Breast epithelium (tissue), 4 donors: Measurements from ENCODE around the gene CRY1. TPM values are rescaled to one million over a fixed set of nuclear protein-coding genes. Genes with fewer than 3 reads are reported as not detected.

Experiments used
- DNase-seq, 2 donors: peaks; one replicate each; pipeline ENCODE4 v3.0.0-alpha.2; 2019; ENCODE audit warnings: low spot score in 2 of 2
- H3K27ac ChIP-seq, 2 donors: fragments of 200-600 bp; sonication (generic) in 1 of 2; one replicate each; pipeline ENCODE4 v1.5.1; 2016 to 2019; ENCODE audit warnings: mild to moderate bottlenecking in 1 of 2
- H3K27me3 ChIP-seq, 2 donors: fragments of 200-600 bp; sonication (generic) in 1 of 2; one replicate each; pipeline versions ENCODE4 v1.5.1 to v1.6.0; 2017 to 2019; ENCODE audit warnings: control low read depth in 1 of 2, mild to moderate bottlenecking in 1 of 2
- H3K36me3 ChIP-seq: fragments of 200-600 bp; one replicate; pipeline ENCODE4 v1.5.1; 2019
- H3K4me1 ChIP-seq, 2 donors: fragments of 200-600 bp; sonication (generic); one replicate each; pipeline ENCODE4 v1.5.1; 2016 to 2019; ENCODE audit warnings: control low read depth in 1 of 2
- H3K4me3 ChIP-seq, 3 donors: fragments of 200-600 bp; sonication (generic); 1 replicate in 2 of 3; 2 replicates in 1 of 3; pipeline ENCODE4 v1.5.1; 2016 to 2019; ENCODE audit warnings: mild to moderate bottlenecking in 3 of 3, moderate library complexity in 2 of 3
- H3K9me3 ChIP-seq, 2 donors: fragments of 200-600 bp; sonication (generic) in 1 of 2; one replicate each; pipeline ENCODE4 v1.5.1; 2016 to 2019; ENCODE audit warnings: control low read depth in 1 of 2
- POLR2A ChIP-seq: fragments of 450-650 bp; IDR thresholded peaks from one replicate; pipeline ENCODE4 v1.6.1; 2016; ENCODE audit warnings: antibody characterized with exemption, mild to moderate bottlenecking, moderate library complexity
- POLR2AphosphoS5 ChIP-seq, 3 donors: sonication (generic); formaldehyde crosslinking; IDR thresholded peaks; one replicate each; pipeline ENCODE4 v1.6.1; 2017; ENCODE audit warnings: antibody characterized with exemption in 3 of 3
- intact Hi-C: fragments of 100-400 bp; cut with DNase I; formaldehyde crosslinking; loops from one replicate; pipeline ENCODE4 v1.15.1; 2023; ENCODE audit warnings: low total_unique reads
- total RNA-seq, 3 donors: library from RNA; depleted of rRNA; stranded (reverse); fragments of >200 nt; gene quantifications; one replicate each; pipeline ENCODE4 v1.1.0, GENCODE V29; 2016
- TF ChIP-seq, protein P1 (sequence below), 3 donors: fragments of 450-650 bp; IDR thresholded peaks; one replicate each; pipeline ENCODE4 v1.5.1; 2016 to 2017; ENCODE audit warnings: antibody characterized with exemption in 3 of 3, mild to moderate bottlenecking in 3 of 3, moderate library complexity in 3 of 3

Gene CRY1
- total RNA-seq, 3 donors from 2014 or later, result 24.0 to 81.5 (median 47.5) TPM

DNA sequence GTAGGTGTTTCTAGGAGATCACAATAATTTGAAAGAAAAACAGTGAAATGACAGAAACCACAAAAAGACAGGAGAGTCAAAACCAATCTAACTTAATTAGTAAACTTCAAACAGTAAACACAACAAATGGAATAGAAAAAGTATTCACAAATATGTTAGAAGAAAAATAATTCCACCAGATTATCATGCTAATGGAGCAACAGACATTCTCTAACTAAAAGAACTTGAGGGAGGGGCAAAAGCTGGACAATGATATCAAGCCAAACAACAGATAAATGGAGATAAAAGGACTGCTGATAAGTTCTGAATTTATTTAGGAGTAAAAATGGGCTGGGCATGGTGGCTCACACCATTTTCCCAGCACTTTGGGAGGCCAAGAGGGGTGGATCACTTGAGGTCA, 28.7 kb downstream of the CRY1 start:
- TF ChIP-seq POLR2A, result no peak
- no peak for TF ChIP-seq POLR2AphosphoS5 (IDR thresholded peaks at IDR 0.05)
- TF ChIP-seq, protein P1, sequence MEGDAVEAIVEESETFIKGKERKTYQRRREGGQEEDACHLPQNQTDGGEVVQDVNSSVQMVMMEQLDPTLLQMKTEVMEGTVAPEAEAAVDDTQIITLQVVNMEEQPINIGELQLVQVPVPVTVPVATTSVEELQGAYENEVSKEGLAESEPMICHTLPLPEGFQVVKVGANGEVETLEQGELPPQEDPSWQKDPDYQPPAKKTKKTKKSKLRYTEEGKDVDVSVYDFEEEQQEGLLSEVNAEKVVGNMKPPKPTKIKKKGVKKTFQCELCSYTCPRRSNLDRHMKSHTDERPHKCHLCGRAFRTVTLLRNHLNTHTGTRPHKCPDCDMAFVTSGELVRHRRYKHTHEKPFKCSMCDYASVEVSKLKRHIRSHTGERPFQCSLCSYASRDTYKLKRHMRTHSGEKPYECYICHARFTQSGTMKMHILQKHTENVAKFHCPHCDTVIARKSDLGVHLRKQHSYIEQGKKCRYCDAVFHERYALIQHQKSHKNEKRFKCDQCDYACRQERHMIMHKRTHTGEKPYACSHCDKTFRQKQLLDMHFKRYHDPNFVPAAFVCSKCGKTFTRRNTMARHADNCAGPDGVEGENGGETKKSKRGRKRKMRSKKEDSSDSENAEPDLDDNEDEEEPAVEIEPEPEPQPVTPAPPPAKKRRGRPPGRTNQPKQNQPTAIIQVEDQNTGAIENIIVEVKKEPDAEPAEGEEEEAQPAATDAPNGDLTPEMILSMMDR (IDR thresholded peaks at IDR 0.05), result no peak
- intact Hi-C loops, result no loop called here

DNA sequence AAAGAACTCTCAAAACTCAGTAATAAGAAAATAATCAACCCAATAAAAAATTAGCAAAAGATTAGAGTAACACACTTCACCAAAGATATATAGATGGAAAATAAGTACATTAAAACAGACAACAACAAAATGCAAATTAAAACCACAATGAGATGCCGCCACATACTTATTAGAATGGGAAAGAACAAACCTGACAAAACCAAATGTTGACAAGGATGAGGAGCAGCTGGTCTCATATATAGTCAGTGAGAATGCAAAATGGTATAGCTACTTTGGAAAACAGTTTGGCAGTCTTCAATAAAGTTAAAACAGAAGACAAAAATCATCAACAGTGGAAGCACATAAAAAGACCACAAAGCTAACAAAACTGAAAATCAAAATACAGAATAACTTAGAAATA, 29.1 kb downstream of the CRY1 start:
- intact Hi-C loops, result no loop called here
- Histone ChIP-seq H3K4me3 (no peak overlapping the region), H3K36me3 (no peaks in the 10 kb centered on the region), H3K27me3 (no peaks in the 10 kb centered on the region), H3K4me1 (no peaks in the 10 kb centered on the region), H3K9me3 (peaks cover 6 to 7% of the 10 kb centered on the region in 2 donors), H3K27ac (no peak overlapping the region)
- no peak for DNase-seq
- TF ChIP-seq, protein P1 (IDR thresholded peaks at IDR 0.05), result no peak
- TF ChIP-seq POLR2AphosphoS5 (IDR thresholded peaks at IDR 0.05) (no peak), POLR2A (no peak)

More for the DNA sequence above, 28.7 kb downstream of the CRY1 start:
- Histone ChIP-seq H3K4me1 (no peaks in the 10 kb centered on the region), H3K9me3 (peaks cover 6 to 7% of the 10 kb centered on the region in 2 donors), H3K27me3 (no peaks in the 10 kb centered on the region), H3K4me3 (no peak overlapping the region), H3K27ac (no peak overlapping the region), H3K36me3 (no peaks in the 10 kb centered on the region)
- DNase-seq, result no peak

DNA sequence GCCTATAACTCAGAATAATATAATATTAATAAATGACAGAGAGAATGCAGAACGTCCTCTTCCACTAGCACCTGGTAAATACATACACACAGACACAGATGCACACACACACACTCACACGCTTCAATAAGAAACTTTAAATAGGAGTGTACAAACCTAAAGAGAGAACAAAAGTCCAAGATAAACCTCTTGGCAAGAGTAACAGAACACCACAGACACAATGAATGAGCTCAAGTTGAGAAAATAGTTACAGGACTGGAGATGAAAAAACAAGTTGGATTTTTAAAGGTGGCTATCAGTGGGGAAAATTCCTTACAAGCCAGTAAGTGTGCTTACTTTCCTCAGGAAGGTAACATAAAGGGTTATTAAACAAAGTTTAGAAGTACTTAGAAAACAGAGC, 35.2 kb downstream of the CRY1 start:
- intact Hi-C loops, result no loop called here
- H3K27me3 ChIP-seq, result no peaks in the 10 kb centered on the region
- no peaks in the 10 kb centered on the region for H3K4me1 ChIP-seq
- H3K4me3 ChIP-seq, result no peak overlapping the region
- TF ChIP-seq POLR2AphosphoS5 (IDR thresholded peaks at IDR 0.05) (no peak), POLR2A (no peak)
- TF ChIP-seq, protein P1 (IDR thresholded peaks at IDR 0.05), result no peak
- no peaks in the 10 kb centered on the region for H3K36me3 ChIP-seq
- no peak overlapping the region for H3K27ac ChIP-seq
- H3K9me3 ChIP-seq, result peaks cover 0 to 9% of the 10 kb centered on the region in 2 donors
- no peak for DNase-seq

DNA sequence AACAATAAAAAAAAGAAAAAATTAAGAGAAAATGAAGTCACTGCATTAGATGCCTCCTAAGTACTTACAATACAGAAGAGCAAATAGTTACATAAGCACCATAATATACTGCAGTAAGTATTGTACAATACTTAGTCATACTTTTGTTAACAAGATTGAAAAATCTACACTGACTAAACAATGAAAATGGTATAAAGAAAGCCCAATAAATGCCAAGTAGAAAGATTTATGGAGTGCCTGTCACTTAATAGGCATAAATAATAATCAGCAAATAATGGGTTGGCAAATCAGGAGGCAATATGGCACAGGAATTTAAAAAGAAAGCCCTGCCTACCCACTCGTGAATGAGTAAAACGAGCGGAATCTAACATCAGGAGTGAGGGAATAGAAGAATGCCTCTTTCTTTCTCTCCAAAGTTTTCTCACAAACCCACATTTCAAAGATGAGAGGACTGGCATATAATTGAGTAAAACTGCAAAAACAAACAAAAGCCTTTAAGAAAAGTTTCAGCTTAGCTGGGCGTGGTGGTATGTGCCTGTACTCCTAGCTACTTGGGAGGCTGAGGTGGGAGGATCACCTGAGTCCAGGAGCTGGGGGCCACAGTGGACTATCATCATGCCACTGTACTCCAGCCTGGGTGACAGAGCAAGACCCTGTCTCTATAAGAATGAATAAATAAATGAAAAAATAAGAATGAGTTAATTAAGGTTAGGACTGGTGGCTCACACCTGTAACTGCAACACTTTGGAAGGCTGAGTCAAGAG, 36.1 kb downstream of the CRY1 start:
- Histone ChIP-seq H3K4me3 (no peak overlapping the region), H3K36me3 (no peaks in the 10 kb centered on the region), H3K27me3 (no peaks in the 10 kb centered on the region), H3K9me3 (peaks cover 0 to 10% of the 10 kb centered on the region in 2 donors), H3K27ac (no peak overlapping the region), H3K4me1 (no peaks in the 10 kb centered on the region)
- intact Hi-C loops, result no loop called here
- DNase-seq, result no peak
- TF ChIP-seq, protein P1 (IDR thresholded peaks at IDR 0.05), result peak in 1 of 3 donors; percentile 17
- TF ChIP-seq POLR2AphosphoS5 (IDR thresholded peaks at IDR 0.05), result no peak

DNA sequence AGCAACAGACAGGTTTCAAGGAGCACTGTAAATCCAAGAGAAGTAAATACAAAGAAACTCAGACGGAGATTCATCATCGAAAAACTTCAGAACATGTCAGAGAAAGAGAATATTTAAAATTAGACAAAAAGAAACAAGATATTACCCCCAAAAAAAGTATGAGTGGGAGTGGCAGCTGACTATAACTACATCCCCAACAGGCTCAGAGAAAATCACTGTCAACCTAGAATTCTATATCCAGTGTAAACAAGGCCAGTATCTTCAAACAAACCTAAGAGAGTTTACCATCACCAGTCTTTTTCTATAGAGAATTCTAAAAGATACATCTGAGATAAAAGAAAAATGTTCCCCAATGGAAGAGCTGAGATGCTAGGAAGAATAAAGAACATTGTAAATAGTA, 39.6 kb downstream of the CRY1 start:
- no peak overlapping the region for H3K27ac ChIP-seq
- no peaks in the 10 kb centered on the region for H3K36me3 ChIP-seq
- H3K27me3 ChIP-seq, result no peaks in the 10 kb centered on the region
- no peaks in the 10 kb centered on the region for H3K4me1 ChIP-seq
- no peak for DNase-seq
- peaks cover 0 to 10% of the 10 kb centered on the region in 2 donors for H3K9me3 ChIP-seq
- intact Hi-C loops, result no loop called here
- TF ChIP-seq, protein P1 (IDR thresholded peaks at IDR 0.05), result no peak
- no peak for TF ChIP-seq POLR2A
- no peak for TF ChIP-seq POLR2AphosphoS5 (IDR thresholded peaks at IDR 0.05)
- no peak overlapping the region for H3K4me3 ChIP-seq
